Ecto neural progenitor cell (in vitro differentiated cells): ENCODE results near the gene KCMF1.

ENCODE experiments used
- DNase-seq: peaks from one replicate; pipeline ENCODE4 v3.0.0-alpha.2; 2018; ENCODE audit warnings: low spot score

The KCMF1 gene

GRCh38 chr2:84956334-84957297 is 14.3 kb upstream of the KCMF1 start:
- no peak for DNase-seq

GRCh38 chr2:84957771-84958134 is 13.2 kb upstream of the KCMF1 start:
- DNase-seq = no peak

GRCh38 chr2:84958135-84959059 is 12.6 kb upstream of the KCMF1 start:
- peak; percentile 86 for DNase-seq

GRCh38 chr2:84959095-84959565 is 11.8 kb upstream of the KCMF1 start:
- no peak for DNase-seq

GRCh38 chr2:84959566-84960506 is 11.1 kb upstream of the KCMF1 start:
- no peak for DNase-seq

GRCh38 chr2:84962917-84963316 is 8.0 kb upstream of the KCMF1 start:
- DNase-seq = no peak

GRCh38 chr2:84963323-84963691 is 7.7 kb upstream of the KCMF1 start:
- no peak for DNase-seq

- no peak for DNase-seq
These were observed 7.1 kb upstream of the KCMF1 start for GRCh38 chr2:84963692-84964405.

- no peak for DNase-seq
These were observed 6.4 kb upstream of the KCMF1 start for GRCh38 chr2:84964406-84965191.

- no peak for DNase-seq
These were observed 5.8 kb upstream of the KCMF1 start for GRCh38 chr2:84965192-84965516.

- no peak for DNase-seq
These were observed 5.1 kb upstream of the KCMF1 start for GRCh38 chr2:84965827-84966226.

GRCh38 chr2:84966731-84967130 is 4.2 kb upstream of the KCMF1 start:
- DNase-seq = no peak

GRCh38 chr2:84969511-84970209 is 1.3 kb upstream of the KCMF1 start:
- DNase-seq = no peak

- DNase-seq = peak; percentile 82
These were observed 622 bp upstream of the KCMF1 start for GRCh38 chr2:84970210-84970867.

GRCh38 chr2:84971510-84972206 is 697 bp downstream of the KCMF1 start:
- peak; percentile 70 for DNase-seq

GRCh38 chr2:84972207-84972783 is 1.3 kb downstream of the KCMF1 start:
- DNase-seq = no peak

GRCh38 chr2:84972932-84973331 is 2.0 kb downstream of the KCMF1 start:
- no peak for DNase-seq
